OCI-LY1 (cell line): ENCODE data around the gene NMRK1.

ENCODE experiments used
- CTCF ChIP-seq: fragments of 200-600 bp; sonication (generic), shearing (Covaris generic); IDR thresholded peaks from 2 replicates; pipeline ENCODE4 v1.5.1; 2017; ENCODE audit warnings: mild to moderate bottlenecking, antibody characterized with exemption, low read length, moderate library complexity, mixed read lengths
- EZH2 ChIP-seq: fragments of 200-600 bp; sonication (generic), shearing (Covaris generic); IDR thresholded peaks from 2 replicates; pipeline ENCODE4 v1.8.0; 2017; ENCODE audit warnings: borderline replicate concordance, mixed run types, mild to moderate bottlenecking, antibody characterized with exemption, low read length, moderate library complexity, mixed read lengths

GRCh38 chr9:75105841-75106240 lies 17.9 kb upstream of the NMRK1 start:
- TF ChIP-seq EZH2 (no peak), CTCF (no peak)
